Measurements from ENCODE around the gene GRAMD2B. TPM values are rescaled to one million over a fixed set of nuclear protein-coding genes. Genes with fewer than 3 reads are reported as not detected.
A peak's percentile ranks its signal among the peaks of the same experiment; 100 is the strongest.

The GRAMD2B gene
- polyA plus RNA-seq, 3 donors, result 20.8 to 28.5 (median 28.0) TPM

- no peak for DNase-seq (ENCODE audit: extremely low read depth in 1 of 11, low read depth in 9 of 11, low spot score in 4 of 11)
Observed at GRCh38 chr5:126443374-126443851, 20.2 kb downstream of the GRAMD2B start.

DNA sequence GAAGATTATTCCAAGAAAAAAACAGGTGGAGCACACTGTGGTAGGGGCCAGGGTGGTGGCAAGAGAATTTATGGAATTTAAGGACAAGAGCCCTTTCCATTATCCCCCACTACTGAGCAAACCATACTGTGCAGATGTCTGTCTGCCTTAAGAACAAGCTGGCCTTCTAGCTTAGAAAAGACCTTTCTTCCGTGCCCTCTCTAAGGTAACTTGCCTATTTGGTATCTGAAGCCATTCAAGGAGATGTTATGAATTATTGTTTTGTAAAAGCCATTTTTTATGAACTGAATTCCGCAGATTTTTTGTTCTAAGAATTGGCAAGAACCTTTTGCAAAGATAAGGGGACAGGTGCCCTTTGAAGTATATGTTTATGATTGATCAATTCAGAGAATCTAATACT is 20.9 kb downstream of the GRAMD2B start:
- DNase-seq (ENCODE audit: extremely low read depth in 1 of 11, low read depth in 9 of 11, low spot score in 4 of 11), result no peak

DNA sequence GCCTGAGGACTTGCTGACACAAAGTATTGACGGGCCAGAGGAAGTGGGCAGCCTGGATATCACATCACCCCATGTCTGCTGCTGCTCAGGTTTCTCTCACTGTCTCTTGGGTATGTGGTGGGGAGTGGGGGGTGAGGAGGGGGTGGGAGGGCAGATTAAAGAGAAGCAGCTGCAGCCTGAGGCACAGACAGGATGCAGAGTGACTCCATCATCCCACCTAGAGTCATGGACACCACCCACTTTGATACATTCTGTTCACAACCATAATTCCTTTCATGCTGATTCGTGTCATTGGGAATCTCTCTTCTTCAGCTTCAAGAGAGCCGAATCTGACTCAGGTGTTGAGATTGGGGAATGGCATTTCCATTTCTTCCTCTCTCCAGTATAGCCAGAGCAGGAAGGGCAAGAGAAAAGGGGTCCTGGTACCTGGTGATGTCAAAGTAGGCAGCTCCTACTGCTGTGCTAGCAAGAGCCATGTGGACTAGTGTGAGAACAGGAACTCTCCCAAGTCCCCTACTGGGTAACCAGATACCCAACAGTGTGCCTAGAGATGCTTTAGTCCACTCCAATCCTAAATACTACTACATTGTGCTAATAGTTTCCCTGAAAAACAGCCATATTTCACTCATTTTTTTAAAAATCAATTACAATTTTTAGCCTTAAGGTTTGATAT is 22.4 kb downstream of the GRAMD2B start:
- DNase-seq (ENCODE audit: extremely low read depth in 1 of 11, low read depth in 9 of 11, low spot score in 4 of 11), result no peak

DNA sequence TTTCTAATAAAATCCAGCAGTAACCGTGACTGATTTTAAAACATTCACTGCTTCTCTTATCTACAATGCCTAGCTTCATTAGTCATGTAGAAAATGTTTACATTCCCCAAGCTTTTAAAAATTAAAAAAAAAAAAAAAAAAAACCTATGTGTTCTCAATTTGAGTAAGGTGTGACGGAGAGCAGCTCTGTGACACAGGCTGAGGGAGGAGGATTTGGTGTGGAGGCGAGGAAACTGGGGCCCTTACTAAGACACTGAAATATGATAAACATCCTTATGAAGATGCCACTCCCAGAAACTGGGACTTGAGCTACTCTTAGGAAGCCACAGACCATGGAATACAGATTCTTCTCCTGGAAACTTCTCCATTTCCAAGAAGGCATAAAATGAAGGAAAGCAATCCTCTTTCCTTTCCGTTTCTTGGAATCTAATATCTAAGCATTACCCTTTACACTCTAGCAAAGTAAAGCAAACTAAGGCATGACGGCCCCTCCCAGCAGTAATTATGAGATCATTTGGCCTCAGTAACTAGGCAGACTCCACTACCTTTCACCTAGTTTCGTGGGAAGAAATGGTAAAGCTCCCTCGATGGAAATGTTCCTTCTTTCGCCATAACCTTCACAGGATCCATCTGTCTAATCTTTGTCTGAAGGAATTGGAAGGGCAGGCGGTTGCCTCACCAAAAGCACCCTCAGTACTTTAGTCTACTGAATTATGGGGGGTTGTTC is 23.5 kb downstream of the GRAMD2B start:
- DNase-seq (ENCODE audit: extremely low read depth in 1 of 11, low read depth in 9 of 11, low spot score in 4 of 11), result no peak

GRCh38 chr5:126448720-126449119 is 25.5 kb downstream of the GRAMD2B start:
- DNase-seq (ENCODE audit: extremely low read depth in 1 of 11, low read depth in 9 of 11, low spot score in 4 of 11), result no peak

DNA sequence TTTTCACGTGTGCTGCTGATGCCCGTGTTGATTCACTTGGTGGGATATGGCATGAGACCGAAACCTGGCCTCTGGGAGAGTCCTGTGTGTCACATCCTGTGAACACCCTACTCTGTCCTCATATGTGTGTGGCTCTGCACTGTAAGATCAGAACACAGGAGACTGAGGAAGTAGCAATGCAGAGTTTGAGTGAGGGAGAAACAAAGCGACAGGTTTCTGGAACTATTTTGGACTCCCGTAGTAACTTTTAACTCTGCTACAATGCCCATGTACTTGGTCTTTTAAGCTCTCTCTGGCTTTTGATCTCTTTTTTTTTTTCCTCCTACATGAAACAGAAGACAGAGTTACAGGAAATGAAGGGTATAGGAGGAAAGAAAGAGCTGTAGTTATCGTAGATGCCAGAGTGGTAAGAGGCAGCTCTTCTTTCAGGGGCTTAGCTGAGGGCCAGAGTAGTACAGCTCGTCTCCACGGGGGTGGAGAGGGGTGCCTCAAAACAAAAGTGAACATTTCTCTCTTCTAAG is 26.6 kb downstream of the GRAMD2B start:
- DNase-seq (ENCODE audit: extremely low read depth in 1 of 11, low read depth in 9 of 11, low spot score in 4 of 11), result no peak

DNA sequence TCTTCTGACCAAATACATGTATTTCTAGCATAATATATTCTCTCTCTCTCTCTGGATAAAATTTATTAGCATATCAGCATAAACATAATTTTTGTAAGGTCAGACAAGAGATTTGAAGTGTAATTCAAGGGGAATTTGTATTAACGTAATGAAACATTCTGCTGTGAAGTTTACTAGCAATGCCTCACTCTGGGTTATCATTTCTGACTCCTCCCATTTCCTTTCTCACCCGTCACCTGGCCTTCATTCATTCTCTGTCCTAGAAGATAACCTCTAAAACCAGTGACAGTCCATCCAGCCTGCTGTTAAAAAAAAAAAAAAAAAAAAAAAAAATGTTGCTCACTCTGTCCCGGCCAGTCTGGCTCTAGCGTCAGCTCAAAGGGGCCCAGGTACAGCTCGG is 27.1 kb downstream of the GRAMD2B start:
- DNase-seq (ENCODE audit: extremely low read depth in 1 of 11, low read depth in 9 of 11, low spot score in 4 of 11), result no peak

DNA sequence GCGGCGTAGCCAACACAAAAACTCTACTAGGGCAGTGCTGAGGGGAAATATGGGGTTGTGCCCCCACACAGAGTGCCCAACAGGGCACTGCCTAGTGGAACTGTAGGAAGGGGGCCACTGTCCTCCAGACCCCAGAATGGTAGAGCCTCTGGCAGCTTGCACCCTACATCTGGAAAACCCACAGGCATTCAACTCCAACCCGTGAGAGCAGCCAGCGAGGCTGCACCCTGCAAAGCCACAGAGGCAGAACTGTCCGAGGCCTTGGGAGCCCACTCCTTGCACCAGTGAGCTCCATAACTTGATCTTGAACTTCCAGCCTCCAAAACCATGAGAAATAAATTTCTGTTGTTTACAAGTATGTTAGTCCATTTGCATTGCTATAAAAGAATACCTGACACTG is 27.7 kb downstream of the GRAMD2B start:
- no peak for DNase-seq (ENCODE audit: extremely low read depth in 1 of 11, low read depth in 9 of 11, low spot score in 4 of 11)

DNA sequence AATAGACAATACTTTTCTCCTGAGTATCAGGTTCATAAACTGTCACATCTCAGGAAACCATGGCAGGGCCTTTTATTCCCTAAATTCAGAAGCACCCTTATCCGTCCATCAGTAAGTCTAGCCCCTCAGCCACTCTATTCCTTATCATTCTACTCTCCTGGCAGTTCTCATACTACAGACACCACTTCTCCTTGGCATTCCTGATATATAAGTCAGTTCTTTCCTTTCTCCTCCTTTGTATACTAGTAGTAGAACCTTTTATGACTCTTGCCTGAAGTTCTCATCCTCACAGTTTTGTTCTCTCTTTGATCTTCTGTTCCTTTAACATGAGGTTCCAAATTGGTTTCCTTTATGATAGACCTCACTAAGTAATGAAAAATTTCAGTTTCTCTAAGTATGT is 29.3 kb downstream of the GRAMD2B start:
- DNase-seq (ENCODE audit: extremely low read depth in 1 of 11, low read depth in 9 of 11, low spot score in 4 of 11), result no peak

DNA sequence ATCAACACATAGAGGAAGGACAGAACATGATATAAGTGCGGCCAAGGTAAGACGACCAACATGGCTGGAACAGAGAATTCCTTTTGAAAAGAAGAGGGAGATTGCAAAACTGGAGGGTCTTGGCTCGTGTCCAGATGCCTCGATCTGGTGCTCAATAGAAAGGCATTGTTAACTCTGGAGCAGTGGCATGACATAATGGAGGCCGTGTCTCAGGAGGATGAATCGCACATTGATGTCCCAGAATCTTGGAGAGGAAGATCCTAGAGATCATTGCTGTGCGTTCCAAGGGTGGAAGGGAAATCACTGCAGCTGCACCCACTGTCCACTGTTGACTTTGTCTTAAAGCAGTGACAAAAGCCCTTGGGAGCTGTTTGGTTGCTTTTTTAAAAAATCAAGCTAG is 30.9 kb downstream of the GRAMD2B start:
- DNase-seq (ENCODE audit: extremely low read depth in 1 of 11, low read depth in 9 of 11, low spot score in 4 of 11), result no peak

- DNase-seq (ENCODE audit: extremely low read depth in 1 of 11, low read depth in 9 of 11, low spot score in 4 of 11), result no peak
Observed at GRCh38 chr5:126454535-126454934, 31.3 kb downstream of the GRAMD2B start.

DNA sequence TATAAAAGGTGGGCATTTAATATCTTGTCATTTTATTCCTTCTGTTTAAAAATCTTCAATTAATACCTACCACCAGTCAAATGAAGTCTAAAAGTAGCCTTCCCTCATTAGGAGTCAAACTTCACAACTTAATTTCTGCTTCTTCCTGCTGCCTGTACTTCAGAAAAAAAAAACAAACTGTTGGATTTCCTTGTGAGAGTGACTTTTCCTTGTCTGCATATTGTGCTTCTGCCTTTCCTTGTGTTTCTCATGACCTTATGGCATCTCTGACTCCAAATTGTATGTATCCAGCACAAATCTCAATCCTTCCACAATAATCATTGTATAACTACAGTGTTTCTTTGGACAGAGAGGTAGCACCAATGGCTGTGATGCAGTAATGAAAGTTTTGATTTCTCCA is 32.1 kb downstream of the GRAMD2B start:
- DNase-seq (ENCODE audit: extremely low read depth in 1 of 11, low read depth in 9 of 11, low spot score in 4 of 11), result no peak

- no peak for DNase-seq (ENCODE audit: extremely low read depth in 1 of 11, low read depth in 9 of 11, low spot score in 4 of 11)
Observed at GRCh38 chr5:126455728-126456127, 32.5 kb downstream of the GRAMD2B start.

GRCh38 chr5:126456217-126456820 is 33.1 kb downstream of the GRAMD2B start:
- DNase-seq (ENCODE audit: extremely low read depth in 1 of 11, low read depth in 9 of 11, low spot score in 4 of 11), result no peak

DNA sequence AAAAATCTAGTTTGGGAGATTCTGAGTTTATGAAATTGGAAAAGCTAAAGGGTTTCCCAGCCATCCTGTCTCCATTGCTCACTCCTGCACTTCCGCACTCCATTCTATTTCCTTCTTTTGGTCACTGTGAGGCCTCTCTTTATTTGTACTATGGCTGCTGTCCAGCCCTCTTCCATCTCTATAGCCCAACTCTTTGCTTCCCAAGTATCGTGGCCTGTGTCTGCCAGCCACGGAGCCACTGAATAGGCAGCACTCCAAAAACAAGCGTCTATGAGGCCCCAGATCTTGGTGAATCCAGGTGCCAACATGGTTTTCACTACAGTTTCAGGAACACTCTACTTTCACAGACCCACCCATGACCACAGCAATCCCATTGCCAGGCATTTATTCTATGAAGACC is 37.2 kb downstream of the GRAMD2B start:
- DNase-seq (ENCODE audit: extremely low read depth in 1 of 11, low read depth in 9 of 11, low spot score in 4 of 11), result no peak

GRCh38 chr5:126460977-126461376 is 37.8 kb downstream of the GRAMD2B start:
- no peak for DNase-seq (ENCODE audit: extremely low read depth in 1 of 11, low read depth in 9 of 11, low spot score in 4 of 11)

- no peak for DNase-seq (ENCODE audit: extremely low read depth in 1 of 11, low read depth in 9 of 11, low spot score in 4 of 11)
Observed at GRCh38 chr5:126461838-126462237, 38.6 kb downstream of the GRAMD2B start.

DNA sequence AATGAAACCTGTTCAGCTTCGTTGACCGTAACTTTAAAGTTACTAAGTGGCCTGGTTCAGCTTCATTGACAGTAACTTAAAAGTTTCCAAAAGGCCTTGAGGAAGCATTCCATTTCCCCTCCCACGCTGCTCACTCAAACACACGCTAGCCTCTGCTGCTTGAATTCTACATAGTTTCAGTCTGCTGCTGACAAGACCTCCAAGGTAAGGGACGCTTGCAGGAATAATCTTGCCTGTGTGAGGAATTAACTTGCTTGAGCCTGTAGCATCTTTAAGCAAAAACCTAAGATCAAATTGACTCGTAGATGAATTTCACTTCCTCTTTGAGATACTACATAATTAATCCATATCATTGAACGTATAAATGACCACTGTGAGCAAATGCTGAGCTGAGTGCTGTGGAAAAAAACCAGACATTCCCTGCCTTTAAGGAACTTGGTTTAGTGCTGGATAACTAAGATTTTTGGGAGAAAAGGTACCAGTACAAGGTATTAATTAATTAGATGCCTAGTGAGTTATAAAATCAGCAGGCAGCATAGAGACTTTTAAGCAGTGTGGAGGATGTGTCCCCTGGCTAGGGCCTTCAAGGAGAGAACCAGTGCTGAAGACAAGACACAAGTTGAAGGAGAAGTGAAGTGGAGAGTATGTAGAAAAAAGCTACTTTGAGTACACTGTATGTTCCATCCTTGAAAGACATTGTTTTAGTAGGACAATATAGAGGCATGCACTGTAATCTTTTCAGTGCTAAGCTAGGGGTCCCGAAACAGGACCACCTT is 39.2 kb downstream of the GRAMD2B start:
- DNase-seq (ENCODE audit: extremely low read depth in 1 of 11, low read depth in 9 of 11, low spot score in 4 of 11), result peak in 5 of 11 donors; percentile 39 to 75 (median 55)

DNA sequence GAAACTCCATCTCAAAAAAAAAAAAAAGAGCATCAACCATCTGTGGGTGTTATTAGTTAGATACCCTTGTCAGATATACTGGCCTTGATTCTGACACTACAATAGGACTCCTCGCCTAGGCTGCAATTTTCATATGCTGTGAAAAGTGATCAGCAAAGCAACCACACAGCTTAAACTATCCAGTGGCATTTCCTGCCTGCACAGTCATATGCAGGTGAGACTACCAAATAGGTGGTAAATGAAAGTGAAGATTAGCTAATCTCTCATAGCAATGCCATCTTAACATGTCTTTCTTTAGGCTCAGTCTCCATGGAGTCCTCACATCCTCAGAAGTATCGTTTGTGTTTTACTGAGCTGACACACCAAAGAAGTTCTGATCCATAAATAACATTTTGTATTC is 40.8 kb downstream of the GRAMD2B start:
- DNase-seq (ENCODE audit: extremely low read depth in 1 of 11, low read depth in 9 of 11, low spot score in 4 of 11), result no peak
